Stimulated activated CD4-positive, alpha-beta T cell treated with anti-CD3 and anti-CD28 coated beads, TNF-alpha, amount 100 ng/mL, for 4 hours (primary cell): ENCODE results near the gene RNF144B.

ENCODE experiments used
- DNase-seq, 3 experiments: peaks; one replicate each; pipeline ENCODE4 v3.0.0-alpha.2; 2020; ENCODE audit warnings: low read depth in 3 of 3

The RNF144B gene

GRCh38 chr6:18509871-18510643 lies 122.9 kb downstream of the RNF144B start:
- no peak for DNase-seq

- no peak for DNase-seq
Measured at GRCh38 chr6:18510644-18511033, 123.5 kb downstream of the RNF144B start.

GRCh38 chr6:18511211-18511610 lies 124.1 kb downstream of the RNF144B start:
- DNase-seq: no peak

GRCh38 chr6:18513253-18513798 lies 126.2 kb downstream of the RNF144B start:
- DNase-seq: no peak

GRCh38 chr6:18514180-18514579 lies 127.0 kb downstream of the RNF144B start:
- DNase-seq: no peak

GRCh38 chr6:18515767-18516166 lies 128.6 kb downstream of the RNF144B start:
- no peak for DNase-seq
